EL (cell line): ENCODE results near the gene DNAH8.
"Not testable (repeated sequence)": the region's sequence is repeated elsewhere in the genome, so short reads cannot be mapped to it uniquely, and the experiment has no call there.

Source experiments
- DNase-seq: peaks from one replicate; pipeline ENCODE4 v3.0.0-alpha.2; 2016

Gene DNAH8

GRCh38 chr6:38910207-38910606 is 195.1 kb downstream of the DNAH8 start:
- DNase-seq = no peak

- DNase-seq = no peak
These were observed 197.3 kb downstream of the DNAH8 start for GRCh38 chr6:38912378-38912777.

- no peak for DNase-seq
These were observed 200.3 kb downstream of the DNAH8 start for GRCh38 chr6:38915205-38915925.

DNA sequence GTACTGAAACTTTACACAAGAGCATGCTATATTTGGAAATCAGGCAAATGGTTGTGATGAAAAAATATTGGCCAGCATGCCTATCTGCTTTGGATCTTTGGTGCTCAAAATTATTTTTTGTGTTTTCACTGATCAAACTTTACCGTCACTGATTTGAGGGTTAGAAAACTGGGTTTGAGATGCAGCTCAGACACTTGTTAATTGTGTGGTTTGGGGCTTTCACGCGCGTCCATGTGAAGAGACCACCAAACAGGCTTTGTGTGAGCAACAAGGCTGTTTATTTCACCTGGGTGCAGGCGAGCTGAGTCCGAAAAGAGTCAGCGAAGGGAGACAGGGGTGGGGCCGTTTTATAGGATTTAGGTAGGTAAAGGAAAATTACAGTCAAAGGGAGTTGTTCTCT is 206.4 kb downstream of the DNAH8 start:
- DNase-seq = not testable (repeated sequence)

- no peak for DNase-seq
These were observed 209.8 kb downstream of the DNAH8 start for GRCh38 chr6:38924791-38925509.

DNA sequence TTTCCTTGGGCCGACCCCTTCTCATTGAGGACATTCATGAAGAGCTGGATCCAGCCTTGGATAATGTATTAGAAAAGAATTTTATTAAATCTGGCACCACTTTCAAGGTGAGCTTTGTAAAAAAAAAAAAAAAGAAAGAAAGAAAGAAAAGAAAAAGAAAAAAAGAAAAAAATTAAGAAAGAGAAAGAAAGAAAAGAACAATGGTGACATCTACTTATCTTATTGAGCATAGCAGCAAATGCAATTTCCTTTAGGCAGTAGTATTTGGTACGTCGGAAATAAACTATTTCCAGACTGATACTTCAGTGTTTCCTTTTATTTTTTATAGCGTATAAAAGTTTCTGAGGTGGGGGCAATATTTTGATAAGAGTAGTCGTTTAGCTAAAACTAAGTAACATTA is 214.4 kb downstream of the DNAH8 start:
- no peak for DNase-seq

- DNase-seq = peak; percentile 11
These were observed 218.3 kb downstream of the DNAH8 start for GRCh38 chr6:38933426-38933825.

DNA sequence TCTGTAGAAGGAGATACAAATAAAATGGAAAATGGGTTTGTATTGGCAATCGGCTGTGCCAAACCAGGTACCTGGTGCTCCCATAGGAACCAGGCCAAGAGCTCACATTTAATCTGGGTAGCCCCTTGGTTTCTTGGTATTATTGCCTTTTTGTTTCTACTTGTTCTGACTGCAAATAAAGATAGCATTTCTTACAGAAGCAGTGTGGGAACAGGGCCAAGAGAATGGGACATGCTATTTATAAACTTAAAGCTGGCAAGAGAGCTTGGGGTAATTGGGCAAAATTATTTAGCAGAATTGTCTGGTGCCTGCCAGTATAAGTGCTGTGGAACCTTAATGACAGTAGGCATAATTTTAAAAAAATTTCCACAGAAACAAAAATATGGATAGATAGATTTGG is 219.9 kb downstream of the DNAH8 start:
- no peak for DNase-seq

- DNase-seq = no peak
These were observed 222.9 kb downstream of the DNAH8 start for GRCh38 chr6:38937839-38938613.

GRCh38 chr6:38938741-38939140 is 223.6 kb downstream of the DNAH8 start:
- no peak for DNase-seq

GRCh38 chr6:38942442-38942841 is 227.3 kb downstream of the DNAH8 start:
- DNase-seq = no peak

DNA sequence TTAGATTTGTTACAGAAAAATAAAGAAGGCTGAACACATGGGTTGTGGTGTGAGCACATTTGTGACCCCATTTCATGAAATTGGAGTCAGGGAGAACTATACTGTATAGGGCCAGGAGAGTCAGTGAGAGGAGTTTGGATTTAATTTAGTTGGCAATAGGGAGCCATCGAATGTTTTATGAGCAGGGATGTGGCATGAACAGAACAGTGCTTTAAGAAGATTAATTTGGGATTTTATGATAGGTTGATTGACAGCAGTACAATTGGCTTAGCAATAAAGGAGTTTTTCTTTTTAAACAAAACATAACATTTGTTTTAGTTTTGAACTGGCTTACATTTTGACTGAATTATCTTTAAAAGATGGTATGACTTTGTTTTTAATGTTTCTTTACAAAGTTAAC is 227.9 kb downstream of the DNAH8 start:
- DNase-seq = no peak

GRCh38 chr6:38943964-38944363 is 228.9 kb downstream of the DNAH8 start:
- DNase-seq = no peak

GRCh38 chr6:38944655-38945279 is 229.7 kb downstream of the DNAH8 start:
- no peak for DNase-seq

- DNase-seq = no peak
These were observed 240.8 kb downstream of the DNAH8 start for GRCh38 chr6:38955861-38956260.

- DNase-seq = no peak
These were observed 242.3 kb downstream of the DNAH8 start for GRCh38 chr6:38957426-38957825.

GRCh38 chr6:38959138-38959537 is 244.0 kb downstream of the DNAH8 start:
- DNase-seq = no peak

DNA sequence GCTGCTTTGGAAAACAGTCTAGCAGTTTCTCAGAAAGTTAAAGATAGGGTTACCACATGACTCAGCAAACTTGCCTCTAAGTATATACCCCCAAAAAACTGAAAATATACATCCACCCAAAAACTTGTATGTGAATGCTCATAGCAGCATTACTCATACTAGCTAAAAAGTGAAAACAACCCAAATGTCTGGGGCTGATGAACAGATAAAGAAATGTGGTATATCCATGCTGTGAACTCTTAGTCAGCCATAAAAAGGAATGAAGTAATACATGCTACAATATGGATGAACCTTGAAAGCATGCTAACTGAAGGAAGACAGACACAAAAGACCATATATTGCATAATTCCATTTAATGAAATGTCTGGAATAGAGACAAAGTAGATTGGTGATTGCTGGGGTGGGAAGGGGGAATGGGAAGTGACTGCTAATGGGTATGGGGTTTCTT is 253.6 kb downstream of the DNAH8 start:
- no peak for DNase-seq

DNA sequence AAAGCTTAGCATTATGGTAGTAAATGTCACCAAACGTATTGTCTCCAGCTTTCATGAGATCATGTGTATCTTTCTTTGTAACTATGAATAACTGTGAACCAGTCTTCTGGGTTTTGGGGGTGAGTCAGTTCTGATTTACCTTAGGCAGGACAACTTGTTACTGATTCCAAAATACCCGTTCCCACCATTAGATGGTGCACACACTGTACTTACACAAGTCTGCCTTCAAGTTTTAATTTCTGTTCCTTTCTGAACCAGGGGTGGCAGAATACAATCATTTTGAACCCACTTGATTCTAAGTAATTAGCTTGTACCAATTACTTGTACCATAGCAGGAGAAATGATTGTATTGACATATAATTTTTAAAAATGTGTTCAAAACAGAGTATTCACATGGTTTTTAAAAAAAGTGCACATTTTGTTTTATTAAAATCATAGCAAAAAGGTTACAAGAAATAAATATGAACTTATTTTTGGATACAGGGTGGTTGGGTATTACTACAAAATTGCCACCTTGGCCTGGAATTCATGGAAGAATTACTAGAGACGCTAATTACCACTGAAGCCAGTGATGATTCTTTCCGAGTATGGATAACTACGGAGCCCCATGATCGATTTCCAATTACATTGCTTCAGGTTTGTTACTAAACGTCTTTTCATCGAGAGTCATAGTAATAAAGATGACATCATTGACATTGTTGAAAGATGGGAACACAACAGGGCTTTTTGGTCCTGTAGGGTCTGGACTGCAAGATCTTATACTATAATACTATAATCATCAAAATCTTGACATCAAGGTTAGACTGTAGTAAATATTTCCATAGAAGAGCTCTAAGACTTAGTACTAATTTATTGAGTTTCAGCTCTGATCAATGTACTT is 258.3 kb downstream of the DNAH8 start:
- DNase-seq = peak; percentile 47

- peak; percentile 22 for DNase-seq
These were observed 259.5 kb downstream of the DNAH8 start for GRCh38 chr6:38974389-38975151.

DNA sequence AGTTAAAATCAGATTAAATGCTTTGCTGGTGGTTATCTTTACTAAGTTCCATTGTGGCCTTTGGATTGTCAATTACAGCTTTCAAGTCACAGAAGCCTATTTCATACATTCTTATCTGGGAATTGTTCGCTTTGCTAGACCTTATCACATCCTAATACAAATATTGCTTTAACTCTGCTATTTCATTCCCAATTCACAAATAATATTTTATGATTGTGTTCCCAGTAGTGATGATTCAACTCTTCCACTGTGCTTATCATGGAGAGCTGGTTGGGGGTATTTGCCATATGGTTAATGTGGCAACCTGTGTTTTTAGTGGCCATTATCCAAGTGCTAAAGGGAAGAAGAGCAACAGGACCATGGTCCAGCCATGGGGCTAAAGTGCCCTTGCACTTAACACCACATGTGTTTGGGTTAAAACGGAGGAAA is 260.5 kb downstream of the DNAH8 start:
- DNase-seq = no peak
